HepG2 (cell line): ENCODE measurements around the gene TMEM107. TPM values are rescaled to one million over a fixed set of nuclear protein-coding genes. Genes with fewer than 3 reads are reported as not detected.
A peak's percentile ranks its signal among the peaks of the same experiment; 100 is the strongest.

ENCODE experiments used
- HNRNPL ChIP-seq: fragments of 200-400 bp; formaldehyde crosslinking; IDR thresholded peaks from 2 replicates; pipeline ENCODE4 v1.6.1; 2017; ENCODE audit warnings: mild to moderate bottlenecking, low read depth, low read length
- KDM3A ChIP-seq: IDR thresholded peaks from 2 replicates; pipeline ENCODE4 v1.6.1; 2018; ENCODE audit warnings: low read depth, missing compliant biosample characterization
- PRPF4 ChIP-seq: fragments of 200-400 bp; formaldehyde crosslinking; IDR thresholded peaks from 2 replicates; pipeline ENCODE4 v1.6.1; 2016; ENCODE audit warnings: low read length, low read depth; ENCODE audit not compliant: poor library complexity, severe bottlenecking
- RBFOX2 ChIP-seq: fragments of 200-400 bp; formaldehyde crosslinking; IDR thresholded peaks from 2 replicates; pipeline ENCODE4 v1.6.1; 2017; ENCODE audit warnings: low read depth, mild to moderate bottlenecking, low read length
- U2AF1 ChIP-seq: fragments of 200-400 bp; formaldehyde crosslinking; optimal IDR thresholded peaks from 2 replicates; pipeline ENCODE3; 2017; ENCODE audit warnings: mild to moderate bottlenecking, low read depth, low read length
- XBP1 ChIP-seq: sonication (generic); formaldehyde crosslinking; IDR thresholded peaks from 2 replicates; pipeline ENCODE4 v1.5.0; 2020; ENCODE audit warnings: missing genetic modification reagents
- ZBTB1 ChIP-seq: sonication (generic); formaldehyde crosslinking; IDR thresholded peaks from 2 replicates; pipeline ENCODE4 v1.4.0; 2020; ENCODE audit warnings: missing genetic modification reagents, borderline replicate concordance
- ZSCAN31 ChIP-seq: sonication (generic); formaldehyde crosslinking; IDR thresholded peaks from 2 replicates; pipeline ENCODE4 v1.5.0; 2020; ENCODE audit warnings: low read depth, mild to moderate bottlenecking, missing genetic modification reagents
- polyA plus RNA-seq, 8 experiments: library from polyadenylated mRNA; depleted of rRNA in 3 of 8; stranded (reverse) in 7 of 8; unstranded in 1 of 8; fragments of >200 nt; fragmentation: Illumina TruSeq in 4 of 8; extraction: Trizol in 4 of 8; gene quantifications; 2 replicates each; pipeline versions ENCODE4 v1.2.1 to v1.2.3, GENCODE V29; 2011 to 2016; ENCODE audit warnings: low read depth in 4 of 8, missing spikeins in 1 of 8, mixed read lengths in 1 of 8; ENCODE audit not compliant: insufficient read depth in 1 of 8
- total RNA-seq, 5 experiments: library from RNA; depleted of rRNA; stranded (reverse); fragments of >200 nt; fragmentation: Illumina TruSeq; extraction: Trizol; gene quantifications; 2 replicates each; pipeline ENCODE4 v1.2.3, GENCODE V29; 2016; ENCODE audit warnings: low read depth in 1 of 5
- TF ChIP-seq, protein P1 (sequence below): sonication (generic); formaldehyde crosslinking; IDR thresholded peaks from 2 replicates; pipeline ENCODE4 v1.4.0; 2020; ENCODE audit warnings: missing genetic modification reagents, borderline replicate concordance
- TF ChIP-seq, protein P2 (sequence below): sonication (generic); formaldehyde crosslinking; IDR thresholded peaks from 2 replicates; pipeline ENCODE4 v1.4.0; 2020; ENCODE audit warnings: mild to moderate bottlenecking, missing genetic modification reagents
- TF ChIP-seq, protein P3 (sequence below): conservative IDR thresholded peaks from 2 replicates; pipeline ENCODE4 v1.6.1; 2018; ENCODE audit warnings: missing genetic modification reagents
- TF ChIP-seq, protein P4 (sequence below): sonication (generic); formaldehyde crosslinking; IDR thresholded peaks from 2 replicates; pipeline ENCODE4 v1.4.0; 2020; ENCODE audit warnings: missing genetic modification reagents
- TF ChIP-seq, protein P5 (sequence below): sonication (generic); formaldehyde crosslinking; IDR thresholded peaks from 2 replicates; pipeline ENCODE4 v1.4.0; 2020; ENCODE audit warnings: missing genetic modification reagents, borderline replicate concordance

Gene TMEM107
- total and polyA plus RNA-seq, 2 of the 13 experiments (the other 11 are each of a cell fraction or from before 2014, with no cell fraction given): 7.2 to 15.3 TPM

DNA sequence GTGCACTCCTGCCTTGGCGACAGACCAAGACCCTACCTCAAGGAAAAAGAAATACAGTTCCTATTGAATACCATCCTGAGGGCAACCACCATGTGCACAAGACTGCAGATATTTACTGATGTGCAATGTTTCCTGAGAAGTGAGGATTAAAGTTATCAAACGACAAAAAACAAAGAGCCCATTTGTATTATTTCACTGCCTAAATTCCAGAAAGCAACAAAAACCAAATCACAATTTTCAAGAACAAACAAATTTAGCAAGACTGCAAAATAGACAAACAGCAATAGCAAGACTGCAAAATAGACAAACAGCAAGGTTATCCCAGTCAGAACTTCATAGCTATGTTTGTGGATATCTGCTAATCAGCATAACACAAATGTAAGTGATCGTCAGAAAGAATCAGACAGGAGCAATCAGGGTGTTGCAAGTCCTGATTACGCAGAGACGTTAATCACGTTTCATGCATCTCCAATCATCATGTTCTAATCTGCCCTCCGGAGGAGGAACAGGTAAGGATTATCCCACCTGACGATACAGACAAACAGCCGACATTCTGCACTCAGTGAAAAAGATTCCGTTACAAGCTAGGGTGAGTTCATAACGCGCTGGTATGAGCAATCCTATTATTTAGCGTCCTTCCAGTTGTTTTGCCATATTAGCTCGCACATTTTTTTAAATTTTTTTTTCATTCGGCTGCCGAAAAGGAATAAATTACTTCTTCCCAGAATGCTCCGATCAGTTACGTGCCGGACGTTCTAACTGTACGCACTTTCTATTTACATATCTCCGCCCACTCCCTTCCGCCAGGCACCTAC lies 2.9 kb downstream of the TMEM107 start (continued):
- TF ChIP-seq RBFOX2 (peak; percentile 97), ZSCAN31 (CRISPR knock-in tag) (peak; percentile 89; the same call in 1 of the 2 replicates), HNRNPL (0 out of 2 replicates have a peak, but pooled peaks have one; percentile 21), PRPF4 (no peak), XBP1 (CRISPR knock-in tag) (peak; percentile 97), KDM3A (CRISPR knock-in tag) (peak; percentile 99), ZBTB1 (peak; percentile 91; the same call in 1 of the 2 replicates), U2AF1 (peak; percentile 67)
- TF ChIP-seq, protein P1, sequence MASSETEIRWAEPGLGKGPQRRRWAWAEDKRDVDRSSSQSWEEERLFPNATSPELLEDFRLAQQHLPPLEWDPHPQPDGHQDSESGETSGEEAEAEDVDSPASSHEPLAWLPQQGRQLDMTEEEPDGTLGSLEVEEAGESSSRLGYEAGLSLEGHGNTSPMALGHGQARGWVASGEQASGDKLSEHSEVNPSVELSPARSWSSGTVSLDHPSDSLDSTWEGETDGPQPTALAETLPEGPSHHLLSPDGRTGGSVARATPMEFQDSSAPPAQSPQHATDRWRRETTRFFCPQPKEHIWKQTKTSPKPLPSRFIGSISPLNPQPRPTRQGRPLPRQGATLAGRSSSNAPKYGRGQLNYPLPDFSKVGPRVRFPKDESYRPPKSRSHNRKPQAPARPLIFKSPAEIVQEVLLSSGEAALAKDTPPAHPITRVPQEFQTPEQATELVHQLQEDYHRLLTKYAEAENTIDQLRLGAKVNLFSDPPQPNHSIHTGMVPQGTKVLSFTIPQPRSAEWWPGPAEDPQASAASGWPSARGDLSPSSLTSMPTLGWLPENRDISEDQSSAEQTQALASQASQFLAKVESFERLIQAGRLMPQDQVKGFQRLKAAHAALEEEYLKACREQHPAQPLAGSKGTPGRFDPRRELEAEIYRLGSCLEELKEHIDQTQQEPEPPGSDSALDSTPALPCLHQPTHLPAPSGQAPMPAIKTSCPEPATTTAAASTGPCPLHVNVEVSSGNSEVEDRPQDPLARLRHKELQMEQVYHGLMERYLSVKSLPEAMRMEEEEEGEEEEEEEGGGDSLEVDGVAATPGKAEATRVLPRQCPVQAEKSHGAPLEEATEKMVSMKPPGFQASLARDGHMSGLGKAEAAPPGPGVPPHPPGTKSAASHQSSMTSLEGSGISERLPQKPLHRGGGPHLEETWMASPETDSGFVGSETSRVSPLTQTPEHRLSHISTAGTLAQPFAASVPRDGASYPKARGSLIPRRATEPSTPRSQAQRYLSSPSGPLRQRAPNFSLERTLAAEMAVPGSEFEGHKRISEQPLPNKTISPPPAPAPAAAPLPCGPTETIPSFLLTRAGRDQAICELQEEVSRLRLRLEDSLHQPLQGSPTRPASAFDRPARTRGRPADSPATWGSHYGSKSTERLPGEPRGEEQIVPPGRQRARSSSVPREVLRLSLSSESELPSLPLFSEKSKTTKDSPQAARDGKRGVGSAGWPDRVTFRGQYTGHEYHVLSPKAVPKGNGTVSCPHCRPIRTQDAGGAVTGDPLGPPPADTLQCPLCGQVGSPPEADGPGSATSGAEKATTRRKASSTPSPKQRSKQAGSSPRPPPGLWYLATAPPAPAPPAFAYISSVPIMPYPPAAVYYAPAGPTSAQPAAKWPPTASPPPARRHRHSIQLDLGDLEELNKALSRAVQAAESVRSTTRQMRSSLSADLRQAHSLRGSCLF: peak; percentile 90
- TF ChIP-seq, protein P2, sequence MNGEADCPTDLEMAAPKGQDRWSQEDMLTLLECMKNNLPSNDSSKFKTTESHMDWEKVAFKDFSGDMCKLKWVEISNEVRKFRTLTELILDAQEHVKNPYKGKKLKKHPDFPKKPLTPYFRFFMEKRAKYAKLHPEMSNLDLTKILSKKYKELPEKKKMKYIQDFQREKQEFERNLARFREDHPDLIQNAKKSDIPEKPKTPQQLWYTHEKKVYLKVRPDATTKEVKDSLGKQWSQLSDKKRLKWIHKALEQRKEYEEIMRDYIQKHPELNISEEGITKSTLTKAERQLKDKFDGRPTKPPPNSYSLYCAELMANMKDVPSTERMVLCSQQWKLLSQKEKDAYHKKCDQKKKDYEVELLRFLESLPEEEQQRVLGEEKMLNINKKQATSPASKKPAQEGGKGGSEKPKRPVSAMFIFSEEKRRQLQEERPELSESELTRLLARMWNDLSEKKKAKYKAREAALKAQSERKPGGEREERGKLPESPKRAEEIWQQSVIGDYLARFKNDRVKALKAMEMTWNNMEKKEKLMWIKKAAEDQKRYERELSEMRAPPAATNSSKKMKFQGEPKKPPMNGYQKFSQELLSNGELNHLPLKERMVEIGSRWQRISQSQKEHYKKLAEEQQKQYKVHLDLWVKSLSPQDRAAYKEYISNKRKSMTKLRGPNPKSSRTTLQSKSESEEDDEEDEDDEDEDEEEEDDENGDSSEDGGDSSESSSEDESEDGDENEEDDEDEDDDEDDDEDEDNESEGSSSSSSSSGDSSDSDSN (CRISPR knock-in tag): peak; percentile 48; the same call in 1 of the 2 replicates
- TF ChIP-seq, protein P3, sequence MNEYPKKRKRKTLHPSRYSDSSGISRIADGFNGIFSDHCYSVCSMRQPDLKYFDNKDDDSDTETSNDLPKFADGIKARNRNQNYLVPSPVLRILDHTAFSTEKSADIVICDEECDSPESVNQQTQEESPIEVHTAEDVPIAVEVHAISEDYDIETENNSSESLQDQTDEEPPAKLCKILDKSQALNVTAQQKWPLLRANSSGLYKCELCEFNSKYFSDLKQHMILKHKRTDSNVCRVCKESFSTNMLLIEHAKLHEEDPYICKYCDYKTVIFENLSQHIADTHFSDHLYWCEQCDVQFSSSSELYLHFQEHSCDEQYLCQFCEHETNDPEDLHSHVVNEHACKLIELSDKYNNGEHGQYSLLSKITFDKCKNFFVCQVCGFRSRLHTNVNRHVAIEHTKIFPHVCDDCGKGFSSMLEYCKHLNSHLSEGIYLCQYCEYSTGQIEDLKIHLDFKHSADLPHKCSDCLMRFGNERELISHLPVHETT (CRISPR knock-in tag): peak; percentile 92
- TF ChIP-seq, protein P4, sequence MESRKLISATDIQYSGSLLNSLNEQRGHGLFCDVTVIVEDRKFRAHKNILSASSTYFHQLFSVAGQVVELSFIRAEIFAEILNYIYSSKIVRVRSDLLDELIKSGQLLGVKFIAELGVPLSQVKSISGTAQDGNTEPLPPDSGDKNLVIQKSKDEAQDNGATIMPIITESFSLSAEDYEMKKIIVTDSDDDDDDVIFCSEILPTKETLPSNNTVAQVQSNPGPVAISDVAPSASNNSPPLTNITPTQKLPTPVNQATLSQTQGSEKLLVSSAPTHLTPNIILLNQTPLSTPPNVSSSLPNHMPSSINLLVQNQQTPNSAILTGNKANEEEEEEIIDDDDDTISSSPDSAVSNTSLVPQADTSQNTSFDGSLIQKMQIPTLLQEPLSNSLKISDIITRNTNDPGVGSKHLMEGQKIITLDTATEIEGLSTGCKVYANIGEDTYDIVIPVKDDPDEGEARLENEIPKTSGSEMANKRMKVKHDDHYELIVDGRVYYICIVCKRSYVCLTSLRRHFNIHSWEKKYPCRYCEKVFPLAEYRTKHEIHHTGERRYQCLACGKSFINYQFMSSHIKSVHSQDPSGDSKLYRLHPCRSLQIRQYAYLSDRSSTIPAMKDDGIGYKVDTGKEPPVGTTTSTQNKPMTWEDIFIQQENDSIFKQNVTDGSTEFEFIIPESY (CRISPR knock-in tag): peak; percentile 84
- TF ChIP-seq, protein P5, sequence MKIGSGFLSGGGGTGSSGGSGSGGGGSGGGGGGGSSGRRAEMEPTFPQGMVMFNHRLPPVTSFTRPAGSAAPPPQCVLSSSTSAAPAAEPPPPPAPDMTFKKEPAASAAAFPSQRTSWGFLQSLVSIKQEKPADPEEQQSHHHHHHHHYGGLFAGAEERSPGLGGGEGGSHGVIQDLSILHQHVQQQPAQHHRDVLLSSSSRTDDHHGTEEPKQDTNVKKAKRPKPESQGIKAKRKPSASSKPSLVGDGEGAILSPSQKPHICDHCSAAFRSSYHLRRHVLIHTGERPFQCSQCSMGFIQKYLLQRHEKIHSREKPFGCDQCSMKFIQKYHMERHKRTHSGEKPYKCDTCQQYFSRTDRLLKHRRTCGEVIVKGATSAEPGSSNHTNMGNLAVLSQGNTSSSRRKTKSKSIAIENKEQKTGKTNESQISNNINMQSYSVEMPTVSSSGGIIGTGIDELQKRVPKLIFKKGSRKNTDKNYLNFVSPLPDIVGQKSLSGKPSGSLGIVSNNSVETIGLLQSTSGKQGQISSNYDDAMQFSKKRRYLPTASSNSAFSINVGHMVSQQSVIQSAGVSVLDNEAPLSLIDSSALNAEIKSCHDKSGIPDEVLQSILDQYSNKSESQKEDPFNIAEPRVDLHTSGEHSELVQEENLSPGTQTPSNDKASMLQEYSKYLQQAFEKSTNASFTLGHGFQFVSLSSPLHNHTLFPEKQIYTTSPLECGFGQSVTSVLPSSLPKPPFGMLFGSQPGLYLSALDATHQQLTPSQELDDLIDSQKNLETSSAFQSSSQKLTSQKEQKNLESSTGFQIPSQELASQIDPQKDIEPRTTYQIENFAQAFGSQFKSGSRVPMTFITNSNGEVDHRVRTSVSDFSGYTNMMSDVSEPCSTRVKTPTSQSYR (CRISPR knock-in tag): peak; percentile 80; the same call in 1 of the 2 replicates
